ENCODE measurements around the gene SLU7. TPM values are rescaled to one million over a fixed set of nuclear protein-coding genes. Genes with fewer than 3 reads are reported as not detected.

The SLU7 gene
- total RNA-seq, 3 donors from 2014 or later: 77.0 to 88.3 (median 86.3) TPM

GRCh38 chr5:160353379-160353778 lies 65.5 kb downstream of the SLU7 start:
- TF ChIP-seq POLR2AphosphoS5 (IDR thresholded peaks at IDR 0.05) (no peak), POLR2A (IDR thresholded peaks at IDR 0.05) (no peak), CTCF (IDR thresholded peaks at IDR 0.05) (no peak)
- no peaks in the 10 kb centered on the region for H3K4me1 ChIP-seq
- no peak for DNase-seq (ENCODE audit: low spot score in 2 of 2)
- H3K9me3 ChIP-seq: no peaks in the 10 kb centered on the region
- H3K27me3 ChIP-seq: no peaks in the 10 kb centered on the region
- H3K4me3 ChIP-seq: no peak overlapping the region
- H3K27ac ChIP-seq: no peak overlapping the region
- intact Hi-C loops (cut with DNase I; ENCODE audit: low total_unique reads): no loop called here
- no peaks in the 10 kb centered on the region for H3K36me3 ChIP-seq

DNA sequence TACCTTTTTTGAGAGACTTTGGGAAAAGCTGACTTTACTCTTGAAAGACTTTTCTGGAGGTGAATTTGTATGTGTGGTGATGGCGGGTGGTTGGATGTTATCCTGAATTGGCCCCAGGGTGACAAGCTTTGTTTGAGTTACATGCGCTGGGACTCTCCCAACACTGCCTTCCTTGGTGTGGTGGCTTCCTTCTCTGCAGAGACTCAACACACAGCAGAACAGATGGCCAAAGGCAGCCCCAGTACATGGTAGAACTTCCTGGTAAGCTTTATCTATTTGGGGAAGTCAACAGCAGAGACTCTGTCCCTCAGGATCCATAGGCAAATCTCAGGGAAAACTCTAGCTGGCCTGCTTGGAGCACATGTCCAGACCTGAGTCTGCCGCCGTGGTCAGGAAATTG lies 66.6 kb downstream of the SLU7 start:
- H3K27ac ChIP-seq: no peak overlapping the region
- no peak overlapping the region for H3K4me3 ChIP-seq
- intact Hi-C loops (cut with DNase I; ENCODE audit: low total_unique reads): no loop called here

More for the DNA sequence above, 66.6 kb downstream of the SLU7 start:
- no peaks in the 10 kb centered on the region for H3K4me1 ChIP-seq
- DNase-seq (ENCODE audit: low spot score in 2 of 2): no peak
- H3K36me3 ChIP-seq: no peaks in the 10 kb centered on the region
- no peaks in the 10 kb centered on the region for H3K27me3 ChIP-seq
- no peaks in the 10 kb centered on the region for H3K9me3 ChIP-seq
- no peak for TF ChIP-seq POLR2AphosphoS5 (IDR thresholded peaks at IDR 0.05)
- TF ChIP-seq CTCF (IDR thresholded peaks at IDR 0.05): no peak
- TF ChIP-seq POLR2A (IDR thresholded peaks at IDR 0.05): no peak

Other genes with a start within 250 kb of the SLU7 start
- gene FABP6, start 189.6 kb downstream of the SLU7 start, total RNA-seq: not detected
- 1 to 10 TPM in 2 of 3 donors, under 1 TPM in 1; 0.32 to 4.2 (median 3.6) TPM for gene CCNJL, start 106.5 kb downstream of the SLU7 start, total RNA-seq
- under 1 TPM; under 0.01 to 0.48 (median 0.44) TPM for gene C1QTNF2, start 48.5 kb downstream of the SLU7 start, total RNA-seq
- gene FAM200C, start 19.0 kb downstream of the SLU7 start, total RNA-seq: 1 to 10 TPM; 2.7 to 5.6 (median 5.6) TPM
- gene PTTG1, start 2.8 kb upstream of the SLU7 start, total RNA-seq: 10 to 100 TPM; 12.5 to 17.7 (median 13.8) TPM